Measurements from ENCODE around the gene OR5B3.
"Not testable (repeated sequence)": the region's sequence is repeated elsewhere in the genome, so short reads cannot be mapped to it uniquely, and the experiment has no call there.

OR5B3 gene

DNA sequence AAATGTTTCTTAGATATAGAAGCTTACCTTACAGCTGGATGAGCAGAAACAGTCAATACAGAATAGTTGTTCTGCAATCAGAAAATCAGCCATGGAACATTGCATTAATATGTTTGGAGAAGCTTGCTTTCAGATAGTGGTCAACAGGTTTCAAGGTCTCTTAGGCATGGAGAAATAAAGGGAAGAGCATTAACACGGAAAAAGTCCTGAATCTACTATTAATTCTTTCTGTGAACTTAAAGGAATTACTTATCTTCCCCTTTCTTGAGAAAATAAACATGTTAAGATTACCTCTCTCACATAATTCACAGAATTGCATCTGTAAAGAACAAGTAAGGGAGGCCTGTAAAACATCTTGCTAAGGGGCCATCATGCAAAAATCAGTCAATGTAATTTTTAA lies at the start of gene OR5B3:
Gene OR5B3, minus strand, starts transcription at position 101 of the 400 bp plus-strand sequence. CDS start 3,465 bp downstream, outside the sequence.
- DNase-seq: no peak

DNA sequence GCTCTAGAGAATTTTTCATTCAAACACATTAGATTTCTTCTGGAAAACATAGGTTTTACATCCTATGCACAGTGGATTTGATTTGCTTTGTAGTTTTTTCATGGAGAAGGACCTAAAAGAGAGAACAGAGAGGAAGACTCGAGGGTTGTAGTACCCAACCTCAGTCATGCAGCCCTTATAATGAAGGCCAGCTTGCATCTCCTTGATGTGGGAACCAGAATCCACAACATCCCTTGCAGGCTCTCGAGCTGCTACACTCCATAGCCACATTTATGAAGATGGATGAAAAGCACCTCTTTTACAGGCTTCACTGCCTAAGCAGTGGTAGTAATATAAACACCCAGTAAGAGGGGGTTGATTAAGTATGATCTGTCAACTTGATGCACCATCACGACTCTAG lies 44.9 kb upstream of the OR5B3 start:
- no peak for DNase-seq

DNA sequence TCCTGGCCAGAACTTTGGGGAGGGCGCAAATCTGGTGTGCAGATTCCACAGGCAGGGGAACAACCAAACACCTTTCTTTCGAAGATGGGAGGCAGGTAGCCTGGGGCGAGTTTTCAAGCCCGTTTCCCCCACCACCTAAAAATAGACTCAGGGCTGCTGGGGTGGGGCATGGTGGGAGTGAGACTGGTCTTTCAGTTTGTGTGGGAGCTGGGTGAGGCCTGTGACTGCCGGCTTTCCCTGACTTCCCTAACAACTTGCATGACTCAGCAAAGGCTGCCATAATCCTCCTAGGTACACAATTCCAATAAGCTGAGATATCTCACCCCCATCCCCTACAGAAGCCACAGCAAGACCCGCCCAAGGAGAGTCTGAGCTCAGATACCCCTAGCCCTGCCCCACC lies 39.6 kb upstream of the OR5B3 start:
- no peak for DNase-seq

DNA sequence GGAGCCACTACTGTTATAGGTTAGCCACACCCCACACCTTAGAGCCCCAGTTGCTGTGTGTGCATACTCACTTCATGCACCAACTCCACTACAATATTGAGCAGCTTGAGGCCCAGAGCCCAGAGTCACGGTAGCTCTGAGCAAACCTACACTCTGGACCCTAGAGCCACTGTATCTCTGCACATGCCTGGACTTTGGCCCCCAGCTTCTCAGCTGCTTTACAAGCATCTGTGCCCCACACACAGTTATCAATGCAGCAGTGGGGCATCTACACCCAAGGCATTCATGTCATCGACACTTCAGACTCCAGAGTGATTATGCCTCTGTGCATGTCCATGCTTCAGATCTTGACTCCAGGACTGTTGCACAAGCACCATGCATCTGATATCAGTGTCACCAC lies 37.6 kb upstream of the OR5B3 start:
- no peak for DNase-seq

DNA sequence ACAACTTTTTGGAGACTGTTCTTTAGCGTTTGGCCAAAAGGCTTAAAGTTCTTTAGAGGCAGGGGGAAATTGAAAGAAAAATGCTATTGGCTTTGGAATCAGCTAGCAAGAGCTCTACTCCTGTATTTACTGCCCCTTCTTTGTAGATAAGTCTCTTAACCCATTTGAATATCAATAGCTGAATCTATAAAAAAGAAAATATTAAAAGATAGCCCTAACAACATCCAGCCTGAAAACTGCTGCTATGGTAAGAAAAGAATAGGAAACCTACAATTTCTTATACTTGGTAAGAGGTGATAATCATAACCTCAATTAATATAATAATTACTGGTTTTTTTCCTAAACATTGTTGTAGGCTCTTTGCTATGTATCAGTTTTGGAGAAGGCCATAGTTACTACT lies 35.5 kb upstream of the OR5B3 start, which contains the start of gene OR5B12:
Gene OR5B12, minus strand, starts transcription at position 101 of the 400 bp plus-strand sequence. CDS start 2,085 bp downstream, outside the sequence.
- DNase-seq: no peak

DNA sequence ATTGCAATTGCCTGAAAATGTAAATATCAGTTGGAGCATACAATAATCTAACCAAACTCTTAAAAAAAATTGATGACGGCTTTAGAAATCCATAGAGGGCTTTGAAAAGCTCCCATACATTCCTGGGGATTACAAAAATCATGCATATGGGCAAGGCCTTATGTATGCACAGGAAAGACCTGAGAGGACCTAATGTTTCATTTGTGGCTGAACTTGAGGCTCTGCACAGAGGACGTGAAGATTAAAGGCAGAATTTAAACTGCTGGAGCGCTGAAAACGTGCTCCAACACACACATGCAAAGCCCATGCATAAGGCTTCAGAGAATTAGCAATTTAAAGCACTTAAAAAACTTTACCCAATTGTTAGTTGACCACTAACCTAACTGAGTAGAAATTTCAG lies 31.8 kb upstream of the OR5B3 start:
- no peak for DNase-seq

DNA sequence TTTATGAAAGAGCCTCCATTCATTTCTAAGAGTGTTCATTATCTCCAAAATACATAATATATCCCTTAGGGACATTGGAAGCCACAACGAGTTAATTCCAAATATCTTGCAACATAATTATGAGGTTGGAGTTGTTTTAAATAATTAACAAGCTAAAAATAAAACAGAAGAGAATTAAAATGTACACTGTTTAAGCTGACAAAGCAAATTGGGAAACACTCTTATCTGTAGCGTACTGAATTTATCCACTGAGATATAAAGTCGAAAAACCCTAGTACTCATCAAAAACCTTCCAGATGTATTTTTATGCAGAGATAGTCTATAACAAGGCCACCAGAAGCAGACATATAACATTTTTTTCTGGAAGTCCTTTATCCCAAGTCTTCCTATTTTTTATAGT lies 27.5 kb upstream of the OR5B3 start:
- DNase-seq: no peak

DNA sequence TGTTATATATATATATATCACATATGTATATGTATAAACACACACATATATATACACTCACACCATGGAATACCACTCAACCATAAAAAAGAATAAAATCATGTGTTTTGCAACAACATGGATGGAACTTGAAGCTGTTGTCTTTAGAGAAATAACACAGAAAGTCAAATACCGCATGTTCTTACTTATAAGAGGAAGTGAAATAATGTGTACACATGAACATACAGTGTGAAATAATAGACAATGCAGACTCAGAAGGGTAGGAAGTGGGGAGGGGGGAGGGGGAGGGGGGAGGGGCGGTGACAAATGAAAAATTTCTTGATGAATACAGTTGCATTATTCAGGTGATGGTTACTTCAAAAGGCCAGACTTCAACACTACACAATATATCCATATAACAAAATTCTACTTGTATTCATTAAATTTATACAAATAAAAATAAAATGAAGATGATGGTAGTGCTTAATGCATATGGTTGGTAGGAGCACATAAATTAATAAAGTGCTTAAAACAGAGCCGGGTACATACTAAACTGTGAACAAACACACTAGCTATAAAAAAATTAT lies 27.0 kb upstream of the OR5B3 start:
- no peak for DNase-seq

DNA sequence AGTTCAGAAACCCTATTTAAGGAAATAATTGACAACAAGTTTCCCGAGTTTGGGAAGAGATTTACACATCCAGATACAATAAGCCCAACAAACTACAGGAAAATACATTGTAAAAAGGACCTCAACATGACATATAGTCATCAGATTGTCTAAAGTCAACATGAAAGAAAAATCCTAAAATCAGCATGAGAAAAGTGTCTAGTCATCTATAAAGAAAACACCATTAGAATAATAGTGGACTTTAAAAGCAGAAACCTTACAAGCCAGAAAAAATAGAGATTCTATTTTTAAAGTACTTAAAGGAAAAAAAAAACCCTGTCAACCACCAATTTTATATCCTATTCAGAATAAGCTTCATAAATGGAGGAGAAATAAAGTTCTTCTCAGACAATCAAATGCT lies 22.6 kb upstream of the OR5B3 start:
- no peak for DNase-seq

DNA sequence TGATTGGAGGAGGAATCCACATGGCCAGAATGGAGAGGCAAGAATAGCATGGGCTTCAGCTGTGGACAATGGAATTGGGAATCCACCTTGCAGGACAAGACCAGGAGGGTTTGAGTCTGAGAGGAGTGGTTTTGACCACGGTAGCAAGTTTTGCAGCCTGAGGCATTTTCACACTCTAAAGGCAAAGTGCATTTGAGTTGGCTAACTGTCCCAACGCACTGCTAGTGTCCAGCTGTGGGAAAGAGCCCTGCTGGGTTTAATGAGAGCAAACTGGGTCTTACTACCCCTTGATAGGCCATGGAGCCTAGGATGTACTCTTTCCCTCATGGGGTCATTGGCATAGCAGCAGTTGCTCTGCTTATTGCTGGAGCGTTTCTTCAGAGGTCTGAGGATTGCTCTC lies 21.3 kb upstream of the OR5B3 start, which contains the start of gene OR5B2:
Gene OR5B2, minus strand, starts transcription at position 101 of the 400 bp plus-strand sequence. CDS start 4,860 bp downstream, outside the sequence.
- no peak for DNase-seq

DNA sequence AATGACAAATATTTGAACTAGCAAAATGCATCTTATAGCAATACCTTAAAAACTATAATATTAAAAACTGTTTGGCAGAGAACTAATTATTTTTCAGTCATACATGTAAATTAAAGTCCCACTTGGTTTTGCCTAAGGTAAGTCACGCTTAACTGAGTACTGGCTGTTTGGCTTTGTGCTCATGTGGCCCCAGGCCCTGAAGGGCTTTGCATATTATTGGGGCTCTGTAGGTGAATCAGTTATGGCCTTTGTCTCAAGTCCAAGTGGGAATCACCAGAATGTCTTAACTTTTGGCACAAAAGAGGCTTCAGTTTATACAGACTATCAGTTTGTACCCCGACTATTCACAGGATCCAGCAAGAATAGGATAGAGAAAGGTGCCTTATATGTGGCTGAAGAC lies 7.1 kb downstream of the OR5B3 start:
- not testable (repeated sequence) for DNase-seq

DNA sequence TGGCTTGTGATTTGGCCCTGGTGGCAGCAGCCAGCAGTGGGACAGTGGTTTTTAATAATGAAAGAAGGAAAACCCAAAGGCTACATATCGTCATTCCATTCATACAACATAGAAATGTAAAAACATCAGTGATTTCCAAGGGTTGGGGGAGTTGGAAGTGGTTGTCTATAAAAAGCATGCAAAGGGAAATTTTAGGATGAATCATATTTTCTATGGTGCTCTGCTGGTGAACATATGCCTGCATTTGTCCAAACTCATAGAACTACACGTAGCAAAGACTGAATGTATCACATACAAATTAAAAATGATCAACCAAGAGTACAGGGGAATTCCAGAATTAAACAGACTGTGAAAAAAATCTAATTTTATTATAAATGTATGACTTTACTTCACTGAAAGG lies 11.1 kb downstream of the OR5B3 start:
- DNase-seq: no peak

DNA sequence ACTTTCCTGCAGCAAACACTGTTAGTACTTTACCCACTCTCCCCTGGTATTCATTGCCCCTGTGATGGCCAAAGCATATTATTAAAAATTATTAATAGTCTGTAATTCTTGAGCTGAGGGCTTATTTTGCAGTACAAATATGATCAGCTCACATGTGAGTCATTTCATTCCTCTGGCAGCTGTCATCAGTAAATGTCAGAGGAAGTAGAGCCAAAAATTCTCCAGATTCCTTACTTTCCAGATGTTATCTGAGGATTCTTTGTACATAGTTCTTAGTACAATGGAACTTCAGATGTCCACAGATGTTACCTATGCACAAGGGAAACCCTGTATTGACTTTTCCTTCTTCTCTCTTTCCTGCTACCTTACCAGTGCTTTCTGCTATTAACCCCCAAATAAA lies 12.5 kb downstream of the OR5B3 start:
- no peak for DNase-seq

DNA sequence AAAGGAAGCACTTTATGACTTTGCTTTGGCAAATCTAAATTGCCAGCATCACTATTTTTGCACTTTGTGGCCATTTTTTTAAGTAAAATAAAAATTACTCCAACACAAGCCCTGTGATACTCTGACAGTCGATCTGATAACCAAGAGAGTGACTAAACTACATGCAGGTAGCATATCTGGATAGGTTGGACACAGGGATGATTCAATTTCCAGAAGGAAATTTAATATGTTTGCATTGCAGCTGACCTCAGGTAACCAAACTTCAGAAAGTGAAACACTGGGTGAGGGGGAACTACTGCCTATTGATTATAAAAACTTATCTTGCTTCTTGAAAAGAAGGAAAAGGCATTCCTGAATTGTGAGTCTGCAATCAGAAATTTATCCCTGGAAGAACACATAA lies 13.9 kb downstream of the OR5B3 start:
- no peak for DNase-seq

DNA sequence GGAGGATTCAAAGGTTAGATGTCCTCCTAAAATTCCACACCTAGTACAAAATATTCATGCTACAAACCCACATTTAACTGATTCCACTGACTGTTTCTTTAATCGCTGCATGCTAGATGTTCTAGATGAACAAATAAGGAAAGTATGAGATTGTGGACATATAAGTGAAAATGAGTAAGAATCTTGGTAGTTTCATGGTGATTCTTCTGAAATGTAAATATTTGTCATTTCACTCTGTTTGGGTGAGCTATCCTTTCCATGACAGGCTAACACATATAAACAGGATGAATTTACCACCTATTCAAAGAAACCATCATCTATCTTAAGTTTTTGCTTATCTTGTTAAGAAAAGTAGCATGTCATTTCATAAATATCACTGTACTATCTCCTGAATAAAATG lies 14.8 kb downstream of the OR5B3 start:
- no peak for DNase-seq

DNA sequence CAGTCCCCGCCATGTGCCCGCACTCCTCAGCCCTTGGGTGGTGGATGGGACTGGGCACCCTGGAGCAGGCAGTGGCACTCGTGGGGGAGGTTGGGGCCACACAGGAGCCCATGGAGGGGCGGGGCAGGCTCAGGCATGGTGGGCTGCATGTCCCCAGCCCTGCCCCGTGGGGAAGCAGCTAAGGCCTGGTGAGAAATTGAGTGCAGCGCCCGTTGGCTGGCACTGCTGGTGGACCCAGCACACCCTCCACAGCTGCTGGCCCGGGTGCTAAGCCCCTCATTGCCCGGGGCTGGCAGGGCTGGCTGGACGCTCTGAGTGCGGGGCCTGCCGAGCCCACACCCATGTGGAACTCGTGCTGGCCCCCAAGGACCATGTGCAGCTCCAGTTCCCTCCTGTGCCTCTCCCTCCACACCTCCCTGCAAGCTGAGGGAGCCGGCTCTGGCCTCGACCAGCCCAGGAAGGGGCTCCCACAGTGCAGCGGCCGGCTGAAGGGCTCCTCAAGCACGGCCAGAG lies 16.1 kb downstream of the OR5B3 start:
- DNase-seq: no peak

DNA sequence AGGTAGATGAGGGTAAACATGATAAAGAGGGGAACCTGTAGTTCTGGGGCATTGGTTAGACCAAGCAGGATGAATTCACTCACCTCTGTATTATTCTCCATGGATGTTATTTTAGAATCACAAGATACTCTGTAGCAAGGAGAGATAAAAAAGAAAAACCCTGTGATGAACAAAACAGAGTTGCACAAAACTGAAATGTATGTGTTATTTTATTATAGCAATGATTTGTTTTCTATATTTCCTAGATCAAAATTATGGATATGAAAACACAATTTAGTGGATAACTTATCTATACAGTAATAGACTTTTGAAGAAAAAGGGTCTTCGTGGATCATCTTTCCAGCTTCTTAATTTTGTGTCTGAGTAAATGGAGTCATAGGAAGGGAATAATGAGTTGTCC lies 47.7 kb downstream of the OR5B3 start, which contains the start of gene OR5B17:
Gene OR5B17, minus strand, starts transcription at position 101 of the 400 bp plus-strand sequence. Its CDS starts 0 bp downstream, at position 101.
- no peak for DNase-seq

DNA sequence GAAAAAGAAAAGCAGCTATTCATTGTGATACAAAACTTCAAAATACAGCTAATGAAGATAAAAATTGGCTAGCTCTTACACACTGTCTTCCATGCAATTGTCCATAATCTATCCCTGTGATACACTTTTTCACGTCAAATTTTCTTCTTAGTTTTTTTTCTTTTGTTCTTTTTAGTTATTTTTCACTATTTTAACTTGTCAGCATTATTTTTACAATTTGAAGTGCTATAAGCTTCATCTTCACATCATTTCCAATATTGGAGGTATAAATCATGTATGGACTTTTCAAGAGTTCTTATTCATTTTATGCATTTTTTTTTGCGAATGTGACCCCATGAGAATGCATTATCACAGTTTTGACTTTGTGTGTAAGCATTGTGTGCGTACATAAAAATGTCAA lies 51.9 kb downstream of the OR5B3 start:
- no peak for DNase-seq

All from stimulated activated CD4-positive, alpha-beta T cell treated with anti-CD3 and anti-CD28 coated beads, Interleukin-4, amount 100 ng/mL, for 1 hour (primary cell).